ENCODE measurements around the gene ADGRF1. TPM values are rescaled to one million over a fixed set of nuclear protein-coding genes. Genes with fewer than 3 reads are reported as not detected.
"Not testable (repeated sequence)": the region's sequence is repeated elsewhere in the genome, so short reads cannot be mapped to it uniquely, and the experiment has no call there.

The ADGRF1 gene
- total and polyA plus RNA-seq, 3 donors from 2014 or later = 2.4 to 5.4 (median 2.4) TPM

DNA sequence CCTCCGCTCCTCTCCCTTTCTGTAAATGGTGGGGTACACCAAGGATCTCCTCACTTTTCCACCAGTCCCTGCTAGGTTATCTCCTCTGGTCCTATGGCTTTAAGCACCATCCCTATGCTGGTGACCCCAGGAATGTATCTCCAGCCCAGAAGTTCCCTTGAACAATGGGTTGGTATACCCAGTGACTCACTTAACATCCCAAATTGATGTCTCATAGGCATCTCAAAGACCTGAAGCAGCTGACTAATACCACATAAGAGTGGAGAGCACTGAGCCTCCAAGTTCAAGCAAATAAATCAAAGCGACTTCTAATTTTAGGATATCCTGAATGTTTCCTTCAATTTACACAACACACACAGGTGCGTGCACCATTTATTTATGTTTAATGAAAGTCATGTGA is 48.3 kb downstream of the ADGRF1 start:
- no peak overlapping the region for H3K27ac ChIP-seq
- peaks cover 16% of the 10 kb centered on the region for H3K4me1 ChIP-seq
- no peaks in the 10 kb centered on the region for H3K36me3 ChIP-seq (ENCODE audit: low read depth, missing control alignments)
- intact Hi-C loops (cut with DNase I; ENCODE audit: low total_unique reads) = no loop called here
- H3K27me3 ChIP-seq = no peaks in the 10 kb centered on the region
- H3K9me3 ChIP-seq = no peaks in the 10 kb centered on the region
- H3K4me3 ChIP-seq = no peak overlapping the region
- no peak for DNase-seq
- no peak for TF ChIP-seq POLR2A (IDR thresholded peaks at IDR 0.05)
- TF ChIP-seq, protein P1, sequence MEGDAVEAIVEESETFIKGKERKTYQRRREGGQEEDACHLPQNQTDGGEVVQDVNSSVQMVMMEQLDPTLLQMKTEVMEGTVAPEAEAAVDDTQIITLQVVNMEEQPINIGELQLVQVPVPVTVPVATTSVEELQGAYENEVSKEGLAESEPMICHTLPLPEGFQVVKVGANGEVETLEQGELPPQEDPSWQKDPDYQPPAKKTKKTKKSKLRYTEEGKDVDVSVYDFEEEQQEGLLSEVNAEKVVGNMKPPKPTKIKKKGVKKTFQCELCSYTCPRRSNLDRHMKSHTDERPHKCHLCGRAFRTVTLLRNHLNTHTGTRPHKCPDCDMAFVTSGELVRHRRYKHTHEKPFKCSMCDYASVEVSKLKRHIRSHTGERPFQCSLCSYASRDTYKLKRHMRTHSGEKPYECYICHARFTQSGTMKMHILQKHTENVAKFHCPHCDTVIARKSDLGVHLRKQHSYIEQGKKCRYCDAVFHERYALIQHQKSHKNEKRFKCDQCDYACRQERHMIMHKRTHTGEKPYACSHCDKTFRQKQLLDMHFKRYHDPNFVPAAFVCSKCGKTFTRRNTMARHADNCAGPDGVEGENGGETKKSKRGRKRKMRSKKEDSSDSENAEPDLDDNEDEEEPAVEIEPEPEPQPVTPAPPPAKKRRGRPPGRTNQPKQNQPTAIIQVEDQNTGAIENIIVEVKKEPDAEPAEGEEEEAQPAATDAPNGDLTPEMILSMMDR (IDR thresholded peaks at IDR 0.05) = no peak
- 92 to 96% methylated on average over 3 of the region's 3 CpGs for whole genome bisulfite sequencing, 2 donors

DNA sequence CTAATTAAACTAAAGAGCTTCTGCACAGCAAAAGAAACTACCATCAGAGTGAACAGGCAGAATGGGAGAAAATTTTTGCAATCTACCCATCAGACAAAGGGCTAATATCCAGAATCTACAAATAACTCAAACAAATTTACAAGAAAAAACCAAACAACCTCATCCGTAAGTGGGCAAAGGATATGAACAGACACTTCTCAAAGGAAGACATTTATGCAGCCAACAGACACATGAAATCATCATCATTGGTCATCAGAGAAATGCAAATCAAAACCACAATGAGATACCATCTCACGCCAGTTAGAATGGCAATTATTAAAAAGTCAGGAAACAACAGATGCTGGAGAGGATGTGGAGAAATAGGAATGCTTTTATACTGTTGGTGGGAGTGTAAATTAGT is 49.7 kb downstream of the ADGRF1 start:
- WGBS, 2 donors = 89 to 93% methylated on average over 2 of the region's 2 CpGs
- intact Hi-C loops (cut with DNase I; ENCODE audit: low total_unique reads); DNase-seq; H3K9me3 ChIP-seq; H3K36me3 ChIP-seq (ENCODE audit: low read depth, missing control alignments); H3K4me3 ChIP-seq; H3K27me3 ChIP-seq; H3K27ac ChIP-seq: not testable (repeated sequence)
- H3K4me1 ChIP-seq = peaks cover 16% of the 10 kb centered on the region

DNA sequence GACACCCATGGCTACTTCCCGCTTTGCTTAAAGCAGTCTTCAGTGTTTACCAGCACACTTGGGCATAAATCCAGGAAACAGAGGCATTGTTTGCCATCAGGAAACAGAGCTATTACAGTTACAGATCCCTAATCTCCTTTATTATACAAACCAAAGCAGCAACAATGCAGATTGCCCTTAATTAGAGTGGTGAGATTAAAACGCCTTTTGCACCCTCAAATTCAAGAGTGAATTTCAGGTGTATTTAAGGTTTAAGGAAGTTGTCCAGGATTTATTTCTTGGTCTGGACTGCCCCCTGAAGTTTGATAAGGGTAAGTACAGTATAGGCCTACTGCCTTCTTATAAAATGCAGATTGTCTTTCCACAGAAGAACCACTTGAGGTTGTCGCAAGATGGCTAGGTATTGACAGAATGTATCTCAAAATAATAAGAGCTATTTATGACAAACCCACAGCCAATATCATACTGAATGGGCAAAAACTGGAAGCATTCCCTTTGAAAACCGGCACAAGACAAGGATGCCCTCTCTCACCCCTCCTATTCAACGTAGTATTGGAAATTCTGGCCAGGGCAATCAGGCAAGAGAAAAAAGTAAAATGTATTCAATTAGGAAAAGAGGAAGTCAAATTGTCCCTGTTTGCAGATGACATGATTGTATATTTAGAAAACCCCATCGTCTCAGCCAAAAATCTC is 51.2 kb downstream of the ADGRF1 start:
- TF ChIP-seq, protein P1 (IDR thresholded peaks at IDR 0.05) = peak; percentile 67 to 81 (median 78)
- H3K9me3 ChIP-seq; H3K36me3 ChIP-seq (ENCODE audit: low read depth, missing control alignments); DNase-seq; H3K27ac ChIP-seq; intact Hi-C loops (cut with DNase I; ENCODE audit: low total_unique reads); H3K27me3 ChIP-seq; H3K4me3 ChIP-seq: not testable (repeated sequence)
- H3K4me1 ChIP-seq = peaks cover 16% of the 10 kb centered on the region
- WGBS, 2 donors = 33 to 46% methylated on average over 6 of the region's 6 CpGs

DNA sequence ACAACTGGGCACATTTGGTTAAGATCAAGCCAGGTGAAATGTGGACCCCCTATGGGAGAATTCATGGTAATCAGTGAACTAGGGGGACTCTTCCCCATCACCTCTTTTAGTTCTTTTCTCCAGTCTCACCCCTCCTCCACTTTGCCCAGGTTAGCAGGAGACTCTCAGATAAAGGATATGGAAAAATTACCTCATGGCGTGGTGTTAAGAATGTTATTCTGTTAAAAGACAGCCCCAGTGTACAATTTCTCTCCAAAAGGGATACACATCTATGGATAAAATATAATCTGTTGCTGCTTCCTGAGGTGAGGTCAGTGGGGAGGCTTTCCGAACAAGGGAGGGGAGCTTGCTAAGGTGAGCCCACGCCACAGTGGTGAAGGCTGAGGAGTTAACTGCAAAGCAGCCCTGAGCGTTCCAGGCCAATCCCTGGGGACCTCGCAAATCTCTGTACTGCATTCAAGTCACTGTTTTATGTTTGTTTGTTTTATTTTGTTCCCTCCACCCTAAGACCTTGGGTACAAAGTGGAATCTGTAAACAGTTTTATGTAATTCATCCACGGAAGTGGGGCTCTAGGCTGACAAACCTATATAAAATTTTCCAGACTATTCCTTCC is 52.0 kb downstream of the ADGRF1 start:
- 42 to 43% methylated on average over 6 of the region's 6 CpGs for WGBS, 2 donors
- Histone ChIP-seq H3K36me3 (ENCODE audit: low read depth, missing control alignments) (no peaks in the 10 kb centered on the region), H3K27me3 (no peaks in the 10 kb centered on the region), H3K4me3 (no peak overlapping the region), H3K9me3 (no peaks in the 10 kb centered on the region), H3K27ac (peak overlapping the region; percentile 9 to 57), H3K4me1 (peaks cover 16% of the 10 kb centered on the region)
- peak; percentile 30 for DNase-seq
- TF ChIP-seq POLR2A (IDR thresholded peaks at IDR 0.05) = no peak
- intact Hi-C loops (cut with DNase I; ENCODE audit: low total_unique reads) = no loop called here

DNA sequence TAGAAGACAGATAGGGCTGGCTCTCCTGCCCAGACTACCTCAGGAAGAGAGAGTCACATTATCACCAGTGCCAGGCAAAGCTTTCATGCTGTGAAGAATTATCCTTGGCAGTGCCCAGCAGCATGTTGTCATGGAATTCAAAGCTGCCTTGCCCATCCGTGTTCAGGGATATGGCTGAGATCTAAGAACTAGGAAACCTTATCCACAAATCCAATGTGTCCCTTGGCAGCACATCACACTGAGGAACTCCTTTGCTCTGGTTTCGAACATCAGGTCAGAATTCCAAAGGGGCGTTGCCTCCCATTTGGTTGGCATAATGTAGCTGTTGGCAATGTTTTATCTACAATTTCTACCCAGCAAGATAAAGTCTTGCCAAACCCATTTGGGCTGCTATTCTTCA is 52.7 kb downstream of the ADGRF1 start:
- intact Hi-C loops (cut with DNase I; ENCODE audit: low total_unique reads) = no loop called here
- 44 to 51% methylated on average over 3 of the region's 3 CpGs for WGBS, 2 donors
- peak overlapping the region; percentile 9 to 57 for H3K27ac ChIP-seq

More for the DNA sequence above, 52.7 kb downstream of the ADGRF1 start:
- peak; percentile 41 for DNase-seq
- no peak for TF ChIP-seq POLR2A (IDR thresholded peaks at IDR 0.05)
- TF ChIP-seq, protein P1 (IDR thresholded peaks at IDR 0.05) = no peak
- Histone ChIP-seq H3K9me3 (no peaks in the 10 kb centered on the region), H3K4me3 (no peak overlapping the region), H3K27me3 (no peaks in the 10 kb centered on the region), H3K36me3 (ENCODE audit: low read depth, missing control alignments) (no peaks in the 10 kb centered on the region), H3K4me1 (peaks cover 21% of the 10 kb centered on the region)
